Breast epithelium (tissue), 3 donors: ENCODE data around the gene CPNE6.

ENCODE experiments used
- CTCF ChIP-seq, 3 donors: fragments of 450-650 bp; IDR thresholded peaks; one replicate each; pipeline ENCODE4 v1.5.1; 2016 to 2017; ENCODE audit warnings: antibody characterized with exemption in 3 of 3, mild to moderate bottlenecking in 3 of 3, moderate library complexity in 3 of 3
- POLR2A ChIP-seq: fragments of 450-650 bp; IDR thresholded peaks from one replicate; pipeline ENCODE4 v1.6.1; 2016; ENCODE audit warnings: antibody characterized with exemption, mild to moderate bottlenecking, moderate library complexity
- POLR2AphosphoS5 ChIP-seq, 3 donors: sonication (generic); formaldehyde crosslinking; IDR thresholded peaks; one replicate each; pipeline ENCODE4 v1.6.1; 2017; ENCODE audit warnings: antibody characterized with exemption in 3 of 3

- TF ChIP-seq CTCF (IDR thresholded peaks at IDR 0.05) (no peak), POLR2AphosphoS5 (IDR thresholded peaks at IDR 0.05) (no peak), POLR2A (no peak)
Observed at GRCh38 chr14:24056800-24057184, 14.6 kb upstream of the CPNE6 start.
